Karpas-422 (cell line): Measurements from ENCODE around the gene DAAM2. TPM values are rescaled to one million over a fixed set of nuclear protein-coding genes. Genes with fewer than 3 reads are reported as not detected.

Experiments used
- DNase-seq: peaks from one replicate; pipeline ENCODE4 v3.0.0-alpha.2; 2015
- H2AFZ ChIP-seq: fragments of 200-600 bp; sonication (generic); 2 replicates; pipeline ENCODE4 v1.6.1; 2014; ENCODE audit warnings: antibody characterized with exemption, low read length, mixed read lengths
- H3K27ac ChIP-seq: fragments of 200-600 bp; sonication (generic); 2 replicates; pipeline ENCODE4 v1.5.1; 2014; ENCODE audit warnings: mild to moderate bottlenecking, low read length, moderate library complexity
- H3K27me3 ChIP-seq: fragments of 200-600 bp; sonication (generic); 2 replicates; pipeline ENCODE4 v1.6.1; 2014; ENCODE audit warnings: low read length, mixed read lengths
- H3K36me3 ChIP-seq: fragments of 200-600 bp; sonication (generic); 2 replicates; pipeline ENCODE4 v1.6.1; 2014; ENCODE audit warnings: low read length, mixed read lengths; ENCODE audit not compliant: insufficient read depth
- H3K4me1 ChIP-seq: fragments of 200-600 bp; sonication (generic); 2 replicates; pipeline ENCODE4 v1.6.1; 2014; ENCODE audit warnings: mild to moderate bottlenecking, low read length, mixed read lengths
- H3K4me2 ChIP-seq: fragments of 200-600 bp; sonication (generic); 2 replicates; pipeline ENCODE4 v1.6.1; 2014; ENCODE audit warnings: low read length, low read depth, mild to moderate bottlenecking; ENCODE audit not compliant: poor library complexity, severe bottlenecking
- H3K4me3 ChIP-seq: fragments of 200-600 bp; sonication (generic); 2 replicates; pipeline ENCODE4 v1.5.1; 2014; ENCODE audit warnings: mild to moderate bottlenecking, antibody characterized with exemption, low read length, mixed read lengths
- H3K79me2 ChIP-seq: fragments of 200-600 bp; sonication (generic); 2 replicates; pipeline ENCODE4 v1.6.1; 2014; ENCODE audit warnings: mild to moderate bottlenecking, low read length, mixed read lengths
- H3K9ac ChIP-seq: fragments of 200-600 bp; sonication (generic); 2 replicates; pipeline ENCODE4 v1.6.0; 2014; ENCODE audit warnings: low read length
- H3K9me2 ChIP-seq: fragments of 200-600 bp; sonication (generic), shearing (Covaris generic); replicated peaks from 2 replicates; pipeline ENCODE4 v1.6.0; 2014; ENCODE audit warnings: mild to moderate bottlenecking, low read length, moderate library complexity; ENCODE audit not compliant: insufficient read depth
- H3K9me3 ChIP-seq: fragments of 300-700, 200-600 bp; sonication (generic); 2 replicates; pipeline ENCODE4 v1.6.1; 2014; ENCODE audit warnings: low read length, mixed read lengths
- H4K20me1 ChIP-seq: fragments of 200-600 bp; sonication (generic); 2 replicates; pipeline ENCODE4 v1.6.1; 2014; ENCODE audit warnings: mild to moderate bottlenecking, antibody characterized with exemption, low read length, low read depth; ENCODE audit not compliant: insufficient read depth
- total RNA-seq: library from RNA; depleted of rRNA; stranded (reverse); fragments of >200 nt; shearing (Covaris generic); gene quantifications from 2 replicates; pipeline ENCODE4 v1.2.3, GENCODE V29; 2014; ENCODE audit warnings: low replicate concordance

Gene DAAM2
- total RNA-seq, 1 experiment from 2014 or later: not detected

- H3K4me3 ChIP-seq: no peak overlapping the region
- H4K20me1 ChIP-seq: no peaks in the 10 kb centered on the region
- no peak for DNase-seq
- H3K27ac ChIP-seq: no peak overlapping the region
- no peaks in the 10 kb centered on the region for H3K79me2 ChIP-seq
- no peaks in the 10 kb centered on the region for H3K9me3 ChIP-seq
- no peaks in the 10 kb centered on the region for H3K4me1 ChIP-seq
- H3K9me2 ChIP-seq: no peaks in the 10 kb centered on the region
- no peak overlapping the region for H3K4me2 ChIP-seq
- H3K27me3 ChIP-seq: no peaks in the 10 kb centered on the region
- no peaks in the 10 kb centered on the region for H3K36me3 ChIP-seq
- H3K9ac ChIP-seq: no peak overlapping the region
- H2AFZ ChIP-seq: no peak overlapping the region
Measured at GRCh38 chr6:39861663-39862062, 69.5 kb downstream of the DAAM2 start.

DNA sequence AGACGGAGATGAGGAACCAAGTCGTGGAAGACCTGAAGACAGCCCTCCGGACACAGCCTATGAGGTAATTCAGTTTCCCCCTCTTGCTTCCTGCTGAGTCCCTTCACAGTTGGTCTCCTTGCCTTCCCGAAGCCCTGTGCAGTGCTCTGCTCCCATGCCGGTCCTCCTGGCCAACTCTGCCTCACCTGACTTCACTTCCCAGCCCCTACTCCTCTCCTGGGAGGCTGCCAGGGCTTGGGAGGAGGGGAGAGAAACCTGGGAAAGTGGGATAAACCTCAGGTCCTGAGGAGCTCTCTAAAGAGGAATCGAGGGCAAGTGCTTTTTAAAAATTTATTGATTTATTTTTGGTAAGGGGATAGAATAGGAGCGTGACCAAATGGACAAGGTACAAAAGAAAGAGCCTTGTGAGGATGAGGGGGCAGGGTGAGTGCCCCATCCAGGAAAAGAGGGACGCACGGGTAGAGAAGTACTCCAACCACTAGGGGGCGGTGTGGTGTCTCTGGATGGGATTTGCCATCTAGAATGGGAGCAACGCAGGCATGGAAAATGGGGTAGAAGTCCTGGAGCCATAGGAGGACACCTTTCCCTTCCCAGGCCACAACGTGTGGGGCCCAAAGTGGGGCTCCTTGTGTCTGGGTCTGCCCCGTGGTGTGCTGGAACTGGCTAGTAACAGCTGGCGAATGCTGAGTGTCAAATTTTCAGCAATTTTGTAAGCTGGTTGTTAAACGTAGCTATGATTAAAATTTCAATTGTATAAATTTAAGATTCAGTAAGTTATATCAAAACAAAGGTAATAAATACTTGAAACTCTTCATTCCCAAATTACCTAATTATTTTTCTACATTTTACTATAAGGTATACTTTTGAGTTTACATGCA lies 73.1 kb downstream of the DAAM2 start:
- no peaks in the 10 kb centered on the region for H3K27me3 ChIP-seq
- H2AFZ ChIP-seq: no peak overlapping the region
- no peak overlapping the region for H3K4me2 ChIP-seq
- no peaks in the 10 kb centered on the region for H3K9me3 ChIP-seq
- no peaks in the 10 kb centered on the region for H3K4me1 ChIP-seq
- H3K9me2 ChIP-seq: no peaks in the 10 kb centered on the region
- no peaks in the 10 kb centered on the region for H3K36me3 ChIP-seq
- H3K79me2 ChIP-seq: no peaks in the 10 kb centered on the region
- no peak overlapping the region for H3K4me3 ChIP-seq
- no peaks in the 10 kb centered on the region for H4K20me1 ChIP-seq
- H3K9ac ChIP-seq: no peak overlapping the region
- H3K27ac ChIP-seq: no peak overlapping the region
- DNase-seq: peak; percentile 82

DNA sequence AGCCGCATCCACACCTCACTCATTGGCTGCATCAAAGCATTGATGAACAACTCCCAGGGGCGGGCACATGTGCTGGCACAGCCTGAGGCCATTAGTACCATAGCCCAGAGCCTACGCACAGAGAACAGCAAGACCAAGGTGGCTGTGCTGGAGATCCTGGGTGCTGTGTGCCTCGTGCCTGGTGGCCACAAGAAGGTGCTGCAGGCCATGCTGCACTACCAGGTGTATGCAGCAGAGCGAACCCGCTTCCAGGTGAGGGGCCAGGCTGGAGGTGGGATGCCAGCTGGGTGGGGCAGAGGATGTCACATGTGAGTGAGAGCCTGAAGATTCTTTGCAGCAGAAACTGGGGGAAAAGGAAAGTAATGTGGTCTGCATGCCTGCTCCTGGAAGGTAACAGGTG lies 75.4 kb downstream of the DAAM2 start:
- H3K27me3 ChIP-seq: no peaks in the 10 kb centered on the region
- no peak overlapping the region for H3K4me3 ChIP-seq

DNA sequence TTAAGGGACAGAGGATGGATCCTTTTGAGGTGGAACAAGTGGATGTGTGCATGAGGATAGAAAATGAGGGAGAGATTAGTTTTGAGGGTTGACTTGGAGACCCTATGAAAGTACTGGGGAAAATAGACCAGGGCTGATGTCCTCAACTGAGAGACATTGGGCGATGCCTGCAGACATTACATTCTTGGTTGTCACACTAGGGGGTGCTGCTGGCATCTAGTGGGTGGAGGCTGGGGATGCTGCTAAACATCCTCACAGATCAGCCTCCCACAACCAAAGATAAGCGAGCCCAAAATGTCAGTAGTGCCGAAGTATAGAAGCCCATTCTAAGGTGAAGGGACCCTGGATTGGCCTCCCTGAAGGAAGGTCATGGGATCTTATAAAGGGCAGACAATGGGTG lies 78.8 kb downstream of the DAAM2 start:
- no peaks in the 10 kb centered on the region for H3K4me1 ChIP-seq
- H3K36me3 ChIP-seq: no peaks in the 10 kb centered on the region
- no peaks in the 10 kb centered on the region for H3K9me3 ChIP-seq
- no peak overlapping the region for H2AFZ ChIP-seq
- no peak overlapping the region for H3K27ac ChIP-seq
- H3K9me2 ChIP-seq: no peaks in the 10 kb centered on the region
- H4K20me1 ChIP-seq: no peaks in the 10 kb centered on the region
- H3K27me3 ChIP-seq: no peaks in the 10 kb centered on the region
- no peaks in the 10 kb centered on the region for H3K79me2 ChIP-seq
- no peak overlapping the region for H3K9ac ChIP-seq
- no peak overlapping the region for H3K4me2 ChIP-seq
- H3K4me3 ChIP-seq: no peak overlapping the region
- DNase-seq: peak; percentile 58

More for the DNA sequence above, 75.4 kb downstream of the DAAM2 start:
- Histone ChIP-seq H3K9ac (no peak overlapping the region), H3K4me2 (no peak overlapping the region), H3K36me3 (no peaks in the 10 kb centered on the region), H2AFZ (no peak overlapping the region), H3K79me2 (no peaks in the 10 kb centered on the region), H3K9me3 (no peaks in the 10 kb centered on the region), H3K27ac (no peak overlapping the region), H4K20me1 (no peaks in the 10 kb centered on the region), H3K9me2 (no peaks in the 10 kb centered on the region), H3K4me1 (no peaks in the 10 kb centered on the region)
- no peak for DNase-seq

GRCh38 chr6:39873439-39873838 lies 81.3 kb downstream of the DAAM2 start:
- Histone ChIP-seq H4K20me1 (no peaks in the 10 kb centered on the region), H3K79me2 (no peaks in the 10 kb centered on the region), H3K4me3 (no peak overlapping the region), H3K27me3 (no peaks in the 10 kb centered on the region), H3K9me3 (no peaks in the 10 kb centered on the region), H2AFZ (no peak overlapping the region), H3K9me2 (no peaks in the 10 kb centered on the region), H3K9ac (no peak overlapping the region), H3K4me1 (no peaks in the 10 kb centered on the region), H3K27ac (no peak overlapping the region), H3K36me3 (no peaks in the 10 kb centered on the region), H3K4me2 (no peak overlapping the region)
- no peak for DNase-seq

GRCh38 chr6:39876111-39876510 lies 83.9 kb downstream of the DAAM2 start:
- H3K27ac ChIP-seq: no peak overlapping the region
- no peaks in the 10 kb centered on the region for H3K9me3 ChIP-seq
- no peaks in the 10 kb centered on the region for H3K27me3 ChIP-seq
- no peaks in the 10 kb centered on the region for H3K36me3 ChIP-seq
- DNase-seq: no peak
- H3K4me3 ChIP-seq: no peak overlapping the region
- no peak overlapping the region for H2AFZ ChIP-seq
- no peaks in the 10 kb centered on the region for H3K79me2 ChIP-seq
- no peaks in the 10 kb centered on the region for H3K9me2 ChIP-seq
- H3K4me2 ChIP-seq: no peak overlapping the region
- no peaks in the 10 kb centered on the region for H3K4me1 ChIP-seq
- H4K20me1 ChIP-seq: no peaks in the 10 kb centered on the region
- H3K9ac ChIP-seq: no peak overlapping the region

- Histone ChIP-seq H3K4me1 (no peaks in the 10 kb centered on the region), H3K9ac (no peak overlapping the region), H3K4me2 (no peak overlapping the region), H3K27me3 (no peaks in the 10 kb centered on the region), H3K27ac (no peak overlapping the region), H3K79me2 (no peaks in the 10 kb centered on the region), H2AFZ (no peak overlapping the region), H3K4me3 (no peak overlapping the region), H3K9me2 (no peaks in the 10 kb centered on the region), H3K9me3 (no peaks in the 10 kb centered on the region), H4K20me1 (no peaks in the 10 kb centered on the region), H3K36me3 (no peaks in the 10 kb centered on the region)
- DNase-seq: no peak
Measured at GRCh38 chr6:39876826-39877225, 84.7 kb downstream of the DAAM2 start.

DNA sequence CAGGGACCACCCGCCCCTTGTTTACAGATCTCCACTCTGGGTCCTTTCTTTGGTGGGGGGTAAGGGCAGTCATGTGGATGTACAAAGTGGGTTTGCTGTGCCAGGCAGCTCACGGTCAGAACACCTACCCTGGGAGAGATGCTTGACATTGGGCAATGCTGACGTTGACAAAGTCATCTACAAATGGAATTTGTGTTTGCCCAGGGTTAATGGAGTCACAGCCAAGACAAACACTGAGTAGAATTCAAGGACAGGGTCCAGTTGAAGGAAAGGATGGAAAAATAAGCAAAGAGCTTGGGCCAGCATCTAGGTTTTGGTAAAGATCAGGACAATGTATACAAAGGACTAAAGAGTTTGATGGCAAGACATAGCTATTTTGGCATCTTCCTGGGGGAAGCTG lies 87.4 kb downstream of the DAAM2 start:
- H3K27ac ChIP-seq: no peak overlapping the region
- no peak overlapping the region for H3K4me2 ChIP-seq
- H3K4me3 ChIP-seq: no peak overlapping the region
- no peaks in the 10 kb centered on the region for H4K20me1 ChIP-seq
- DNase-seq: no peak
- H3K36me3 ChIP-seq: no peaks in the 10 kb centered on the region
- no peaks in the 10 kb centered on the region for H3K9me3 ChIP-seq
- no peaks in the 10 kb centered on the region for H3K79me2 ChIP-seq
- H3K9me2 ChIP-seq: no peaks in the 10 kb centered on the region
- no peaks in the 10 kb centered on the region for H3K27me3 ChIP-seq
- no peak overlapping the region for H2AFZ ChIP-seq
- H3K9ac ChIP-seq: no peak overlapping the region
- H3K4me1 ChIP-seq: no peaks in the 10 kb centered on the region
